HG02943 (cell line): ENCODE data around the gene ZNF212.
"Not testable (repeated sequence)": the region's sequence is repeated elsewhere in the genome, so short reads cannot be mapped to it uniquely, and the experiment has no call there.

Experiments
- ATAC-seq: cut with Tn5 transposase; IDR thresholded peaks from one replicate; pipeline ENCODE4 v1.9.1; 2021; ENCODE audit warnings: mild to moderate bottlenecking, low read depth, moderate library complexity; ENCODE audit not compliant: unreplicated experiment

Gene ZNF212

GRCh38 chr7:149251518-149251917 lies 12.1 kb downstream of the ZNF212 start:
- not testable (repeated sequence) for ATAC-seq

- no peak for ATAC-seq
These were observed 12.9 kb downstream of the ZNF212 start for GRCh38 chr7:149252378-149252777.

DNA sequence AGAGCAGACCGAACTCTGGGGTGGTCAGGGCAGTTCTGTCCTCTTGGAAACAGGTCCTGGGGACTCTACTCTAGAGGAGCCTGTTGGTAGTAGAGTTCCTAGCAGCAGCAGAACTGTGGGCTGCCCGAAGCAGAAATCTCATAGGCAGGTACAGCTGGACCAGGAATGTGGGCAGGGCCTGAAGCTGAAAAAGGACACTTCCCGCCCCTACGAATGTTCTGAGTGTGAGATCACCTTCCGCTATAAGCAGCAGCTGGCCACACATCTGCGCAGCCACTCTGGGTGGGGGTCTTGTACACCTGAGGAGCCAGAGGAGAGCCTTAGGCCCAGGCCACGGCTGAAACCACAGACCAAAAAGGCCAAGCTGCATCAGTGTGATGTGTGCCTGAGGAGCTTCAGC lies 14.2 kb downstream of the ZNF212 start:
- ATAC-seq: no peak

DNA sequence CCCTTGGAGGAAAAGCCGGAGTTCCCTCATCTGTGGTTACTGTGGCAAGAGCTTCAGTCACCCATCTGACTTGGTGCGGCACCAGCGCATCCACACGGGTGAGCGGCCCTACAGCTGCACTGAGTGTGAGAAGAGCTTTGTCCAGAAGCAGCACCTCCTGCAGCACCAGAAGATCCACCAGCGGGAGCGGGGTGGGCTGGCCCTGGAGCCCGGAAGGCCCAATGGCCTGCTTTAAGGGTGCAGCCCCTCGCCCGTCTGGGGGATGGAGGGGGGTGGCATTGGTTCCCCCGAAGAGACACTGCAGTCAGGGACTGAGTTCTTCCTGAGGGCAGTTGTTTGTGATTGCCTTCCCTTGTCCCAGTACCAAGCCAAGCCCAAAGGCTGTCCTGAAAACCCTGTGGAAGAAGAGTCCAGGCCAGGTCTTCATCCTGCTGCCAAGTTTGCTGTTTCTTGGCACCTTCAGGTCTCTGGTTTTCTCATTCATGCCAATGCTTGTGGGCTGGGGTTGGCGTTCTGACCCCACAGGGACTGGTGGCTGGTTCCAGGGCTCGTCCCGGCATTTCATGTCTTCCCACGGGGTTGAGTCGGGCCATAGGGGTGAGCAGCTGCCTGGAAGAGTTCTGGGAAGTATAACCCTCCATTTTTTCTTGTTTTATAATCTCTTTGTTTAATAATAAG lies 14.9 kb downstream of the ZNF212 start:
- no peak for ATAC-seq

DNA sequence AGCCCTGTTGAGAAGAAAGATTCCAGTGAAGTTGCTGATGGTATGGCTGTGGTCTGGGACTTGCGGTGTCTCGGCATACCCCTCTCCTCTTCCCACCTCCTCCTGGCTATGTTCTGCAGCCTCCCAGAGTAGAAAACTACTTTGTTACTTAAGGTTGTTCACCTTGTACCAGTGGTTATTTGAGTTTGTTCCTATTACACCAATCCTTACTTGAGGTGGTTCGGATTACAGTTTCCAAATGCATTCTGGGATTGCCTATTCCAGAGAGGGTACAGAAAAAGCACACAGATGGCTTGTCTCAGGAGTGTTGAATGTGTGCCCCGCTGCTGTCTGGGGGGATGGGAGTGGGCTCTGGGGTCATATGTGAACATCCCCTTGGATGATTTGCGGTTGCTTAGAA lies 15.7 kb downstream of the ZNF212 start:
- ATAC-seq: no peak

GRCh38 chr7:149256568-149256967 lies 17.1 kb downstream of the ZNF212 start:
- no peak for ATAC-seq

- no peak for ATAC-seq
These were observed 17.7 kb downstream of the ZNF212 start for GRCh38 chr7:149257146-149257545.

DNA sequence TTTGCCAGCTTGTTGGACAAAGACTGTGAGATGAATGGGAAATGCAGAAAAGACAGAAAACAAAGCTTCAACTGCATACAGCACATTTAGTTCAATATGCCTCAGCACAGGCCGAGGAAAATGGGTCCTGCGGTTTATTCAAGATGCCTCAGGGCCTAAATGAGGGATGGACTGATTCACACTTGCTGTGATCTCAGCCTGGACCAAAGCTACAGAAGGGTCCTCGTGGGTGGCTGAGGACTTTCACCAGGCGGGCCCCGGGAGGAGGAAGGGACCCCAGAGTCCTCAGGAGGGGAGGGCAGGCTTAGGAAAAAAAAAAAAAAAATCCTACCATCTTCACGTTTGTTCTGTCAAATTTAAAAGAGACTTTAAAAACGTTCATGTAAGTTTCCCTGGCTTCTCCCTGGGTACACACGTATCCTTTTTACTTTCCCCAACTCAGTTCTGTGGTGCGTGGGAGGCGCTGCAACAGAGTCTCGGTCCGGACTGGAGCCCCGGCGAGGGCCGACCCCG lies 21.9 kb downstream of the ZNF212 start:
- ATAC-seq: peak; percentile 4

DNA sequence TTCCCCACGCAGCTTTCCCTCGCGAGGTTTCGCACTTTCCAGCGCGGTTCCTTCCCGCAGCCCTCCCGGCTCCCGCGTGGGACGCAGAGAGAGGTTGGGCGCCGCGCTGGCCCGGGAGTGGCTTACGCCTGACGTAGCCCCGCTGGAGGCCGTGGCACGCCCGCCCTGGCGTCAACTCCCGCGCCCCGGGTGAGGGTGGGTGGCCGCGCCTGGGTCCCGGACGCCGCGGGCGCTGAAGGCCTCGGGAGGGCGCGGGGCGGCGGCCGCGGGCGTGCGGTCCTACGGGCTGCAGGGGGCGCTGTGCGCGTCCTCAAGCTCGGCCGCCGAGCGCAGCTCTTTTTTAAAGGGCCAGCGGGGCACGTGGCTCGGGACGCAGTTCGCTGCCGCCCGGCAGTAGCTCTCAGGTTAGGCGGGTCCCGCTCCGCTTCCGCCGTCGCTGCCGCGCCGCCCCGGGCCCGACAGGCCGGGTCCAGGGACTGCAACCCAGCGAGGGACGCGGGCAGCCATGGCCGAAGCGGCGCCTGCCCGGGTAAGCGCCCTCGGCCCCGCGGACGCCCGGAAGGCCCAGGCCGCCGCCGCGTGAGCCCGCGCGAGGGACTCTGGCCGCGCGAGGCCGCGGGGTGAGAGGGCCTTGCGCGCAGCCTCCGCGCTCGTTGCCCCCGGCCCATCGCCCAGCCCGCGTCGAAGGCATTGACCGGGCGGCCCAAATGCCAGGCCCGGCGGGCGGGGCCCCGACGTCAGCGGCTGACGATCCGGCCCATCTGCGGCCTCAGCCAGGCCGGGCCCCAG lies 22.6 kb downstream of the ZNF212 start, which contains the start of gene ZNF783:
TSS of gene ZNF783 (plus strand) at position 368 of the 789 bp plus-strand sequence. CDS start at position 506, 138 bp downstream.
- peak; percentile 83 for ATAC-seq

DNA sequence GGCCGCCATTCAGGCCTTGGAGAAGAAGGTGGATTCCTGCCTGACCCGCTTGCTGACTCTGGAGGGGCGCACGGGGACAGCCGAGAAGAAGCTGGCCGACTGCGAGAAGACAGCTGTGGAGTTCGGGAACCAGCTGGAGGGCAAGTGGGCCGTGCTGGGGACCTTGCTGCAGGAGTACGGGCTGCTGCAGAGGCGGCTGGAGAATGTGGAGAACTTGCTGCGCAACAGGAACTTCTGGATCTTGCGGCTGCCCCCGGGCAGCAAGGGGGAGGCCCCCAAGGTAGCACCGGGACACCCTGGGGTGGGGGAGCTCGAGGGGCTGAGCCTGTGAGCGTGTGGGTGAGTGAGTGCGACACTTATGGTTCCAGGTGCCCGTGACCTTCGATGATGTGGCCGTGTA lies 27.0 kb downstream of the ZNF212 start:
- no peak for ATAC-seq

- ATAC-seq: no peak
These were observed 28.3 kb downstream of the ZNF212 start for GRCh38 chr7:149267733-149268132.

DNA sequence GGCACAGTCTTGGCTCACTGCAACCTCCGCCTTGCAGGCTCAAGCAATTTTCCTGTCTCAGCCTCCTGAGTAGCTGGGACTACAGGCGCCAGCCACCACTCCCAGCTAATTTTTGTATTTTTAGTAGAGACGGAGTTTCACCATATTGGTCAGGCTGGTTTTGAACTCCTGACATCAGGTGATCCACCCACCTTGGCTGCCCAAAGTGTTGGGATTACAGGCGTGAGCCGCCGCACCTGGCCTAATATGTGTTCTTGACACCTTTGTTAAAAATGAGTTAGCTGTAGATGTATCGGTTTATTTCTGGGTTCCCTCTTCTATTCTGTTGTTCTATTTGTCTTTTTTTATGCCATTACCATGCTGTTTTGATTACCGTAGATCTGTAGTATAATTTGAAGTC lies 35.0 kb downstream of the ZNF212 start:
- ATAC-seq: not testable (repeated sequence)

DNA sequence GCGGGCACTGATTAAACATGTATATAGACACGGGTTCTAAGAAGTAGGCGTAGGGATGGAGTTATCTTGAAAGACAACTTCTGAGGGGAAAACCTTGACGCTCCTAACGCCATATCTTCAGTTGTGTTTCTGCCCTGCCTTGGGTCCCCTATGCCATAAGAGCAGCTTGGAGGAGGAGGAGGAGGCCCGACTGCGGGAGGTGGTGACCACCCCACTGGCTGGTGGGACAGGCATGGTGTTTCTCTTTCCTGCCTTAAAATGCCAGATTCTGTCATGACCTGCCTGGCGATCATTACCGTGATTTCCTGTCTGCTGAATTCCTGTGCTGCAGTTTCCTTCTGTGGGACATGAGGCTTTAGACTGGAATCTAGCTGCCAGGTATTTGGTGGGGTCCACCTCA lies 38.4 kb downstream of the ZNF212 start:
- ATAC-seq: no peak

- ATAC-seq: no peak
These were observed 38.9 kb downstream of the ZNF212 start for GRCh38 chr7:149278396-149278795.

DNA sequence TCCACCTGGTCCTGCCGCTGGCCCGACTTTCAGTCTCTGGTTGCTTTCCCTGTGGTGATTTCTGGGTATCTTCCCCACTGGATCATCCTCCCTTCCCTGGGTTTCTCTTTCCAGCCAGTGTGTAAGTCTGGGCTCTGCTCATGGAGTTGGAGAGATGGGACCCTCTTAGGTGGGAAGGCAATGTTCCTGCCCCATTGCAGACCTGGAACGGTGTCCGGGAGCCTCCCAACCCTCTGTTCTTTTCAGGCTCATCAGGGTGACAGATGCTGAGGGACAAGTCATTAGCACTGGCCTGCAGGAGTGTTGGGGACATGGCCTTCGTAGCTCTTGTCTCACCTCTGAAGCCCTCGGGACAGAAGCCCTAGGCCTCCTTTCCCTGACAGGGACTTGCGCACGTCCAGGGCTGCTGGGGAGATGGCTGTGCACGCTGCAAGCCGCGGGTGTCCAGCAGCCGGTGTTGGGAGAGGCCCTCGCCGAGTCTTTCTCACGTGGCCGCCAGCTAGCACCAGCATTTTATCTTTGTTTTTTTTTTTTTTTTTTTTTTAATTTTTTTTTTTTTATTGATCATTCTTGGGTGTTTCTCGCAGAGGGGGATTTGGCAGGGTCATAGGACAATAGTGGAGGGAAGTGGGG lies 39.8 kb downstream of the ZNF212 start:
- ATAC-seq: no peak

GRCh38 chr7:149280151-149280550 lies 40.7 kb downstream of the ZNF212 start:
- no peak for ATAC-seq

GRCh38 chr7:149280661-149281507 lies 41.4 kb downstream of the ZNF212 start:
- ATAC-seq: no peak

DNA sequence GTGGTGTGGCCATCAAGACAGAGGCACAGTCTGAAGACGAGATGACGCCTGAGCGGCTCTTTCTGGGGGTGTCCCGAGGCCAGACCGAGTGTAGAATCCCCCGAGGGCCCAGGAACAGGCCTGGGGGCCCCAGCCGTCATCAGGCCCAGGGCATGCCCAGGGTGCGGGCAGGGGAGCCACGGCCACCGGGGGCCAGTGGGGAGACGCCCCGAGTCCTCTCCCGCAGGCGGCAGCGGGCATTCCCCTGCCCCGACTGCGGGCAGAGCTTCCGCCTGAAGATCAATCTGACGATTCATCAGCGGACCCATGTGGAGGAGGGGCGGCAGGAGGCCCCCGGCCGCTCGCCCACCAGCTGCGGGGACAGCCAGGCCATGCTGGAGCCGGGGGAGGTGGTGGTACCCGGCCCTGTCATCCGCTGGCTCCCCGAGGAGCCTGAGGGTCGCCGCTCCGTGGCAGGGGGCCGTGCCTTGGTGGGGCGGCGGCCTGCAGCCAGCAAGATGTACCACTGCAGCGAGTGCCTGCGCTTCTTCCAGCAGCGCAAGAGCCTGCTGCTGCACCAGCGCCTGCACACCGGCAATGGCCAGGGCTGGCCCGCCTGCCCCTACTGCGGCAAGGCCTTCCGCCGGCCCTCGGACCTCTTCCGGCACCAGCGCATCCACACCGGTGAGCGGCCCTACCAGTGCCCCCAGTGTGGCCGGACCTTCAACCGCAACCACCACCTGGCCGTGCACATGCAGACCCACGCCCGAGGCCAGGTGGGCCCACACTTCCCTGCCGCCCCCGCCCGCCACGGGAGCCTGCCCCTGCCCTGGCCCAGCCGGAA lies 42.3 kb downstream of the ZNF212 start:
- ATAC-seq: no peak

DNA sequence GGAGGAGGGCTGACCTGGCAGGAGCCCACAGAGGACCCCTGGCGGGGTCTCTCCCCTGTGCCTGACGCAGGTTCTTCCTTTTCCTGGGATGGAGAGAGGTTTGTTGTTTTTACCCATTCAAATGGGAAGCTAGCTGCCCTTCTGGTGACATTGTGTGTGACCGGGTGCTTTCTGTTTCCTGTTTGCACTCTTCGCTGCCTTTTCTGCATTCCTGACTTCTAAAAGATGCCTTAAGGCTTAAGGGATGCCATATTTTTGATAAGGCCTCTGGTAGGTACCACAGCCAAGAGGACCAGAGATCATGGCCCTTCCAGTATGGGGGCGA lies 42.8 kb downstream of the ZNF212 start:
- no peak for ATAC-seq

DNA sequence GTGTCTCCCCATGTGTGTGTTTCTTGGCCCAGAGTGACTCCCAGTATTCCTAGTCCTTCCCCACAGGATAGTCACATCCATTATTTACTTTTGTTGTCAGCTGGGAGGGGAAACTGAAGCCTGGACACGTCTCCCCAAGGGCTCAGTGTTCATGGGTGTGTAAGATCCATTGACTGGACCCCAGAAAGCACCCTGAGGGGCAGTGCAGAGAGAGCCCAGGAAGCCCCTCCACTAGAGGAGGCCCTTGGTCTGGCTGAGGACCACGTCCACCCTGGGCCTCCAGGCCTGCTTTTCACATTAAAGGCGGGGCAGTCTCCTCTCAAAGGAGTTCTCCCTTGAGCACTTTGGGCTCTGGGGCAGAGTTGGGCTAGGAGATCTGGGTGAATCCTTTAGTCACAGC lies 43.9 kb downstream of the ZNF212 start:
- no peak for ATAC-seq
